Neural cell (in vitro differentiated cells): Measurements from ENCODE around the gene TIAM2.

Experiments
- CTCF ChIP-seq: fragments of 450-650 bp; IDR thresholded peaks from 2 replicates; pipeline ENCODE4 v1.5.1; 2014; ENCODE audit warnings: antibody characterized with exemption, mild to moderate bottlenecking, moderate library complexity; ENCODE audit not compliant: poor library complexity, severe bottlenecking
- EP300 ChIP-seq: fragments of 450-650 bp; conservative IDR thresholded peaks from 2 replicates; pipeline ENCODE4 v1.6.1; 2014; ENCODE audit warnings: antibody characterized with exemption, mild to moderate bottlenecking, moderate library complexity; ENCODE audit not compliant: poor library complexity, severe bottlenecking
- EZH2 ChIP-seq: fragments of 200-600, 300-800 bp; shearing (Covaris generic), sonication (generic); IDR thresholded peaks from 2 replicates; pipeline ENCODE4 v1.6.1; 2014; ENCODE audit warnings: antibody characterized with exemption, low read length, borderline replicate concordance, mild to moderate bottlenecking; ENCODE audit not compliant: insufficient read depth, poor library complexity, severe bottlenecking
- MXI1 ChIP-seq: fragments of 450-650 bp; conservative IDR thresholded peaks from 2 replicates; pipeline ENCODE4 v1.6.1; 2014; ENCODE audit warnings: antibody characterized with exemption, mild to moderate bottlenecking; ENCODE audit not compliant: poor library complexity, severe bottlenecking
- POLR2AphosphoS5 ChIP-seq: IDR thresholded peaks from 2 replicates; pipeline ENCODE4 v1.6.1; 2012
- SMC3 ChIP-seq: fragments of 450-650 bp; conservative IDR thresholded peaks from 2 replicates; pipeline ENCODE4 v1.6.1; 2014; ENCODE audit warnings: antibody characterized with exemption, mild to moderate bottlenecking, moderate library complexity; ENCODE audit not compliant: poor library complexity
- TAF1 ChIP-seq: IDR thresholded peaks from 2 replicates; pipeline ENCODE4 v1.6.1; 2012; ENCODE audit warnings: low read depth

DNA sequence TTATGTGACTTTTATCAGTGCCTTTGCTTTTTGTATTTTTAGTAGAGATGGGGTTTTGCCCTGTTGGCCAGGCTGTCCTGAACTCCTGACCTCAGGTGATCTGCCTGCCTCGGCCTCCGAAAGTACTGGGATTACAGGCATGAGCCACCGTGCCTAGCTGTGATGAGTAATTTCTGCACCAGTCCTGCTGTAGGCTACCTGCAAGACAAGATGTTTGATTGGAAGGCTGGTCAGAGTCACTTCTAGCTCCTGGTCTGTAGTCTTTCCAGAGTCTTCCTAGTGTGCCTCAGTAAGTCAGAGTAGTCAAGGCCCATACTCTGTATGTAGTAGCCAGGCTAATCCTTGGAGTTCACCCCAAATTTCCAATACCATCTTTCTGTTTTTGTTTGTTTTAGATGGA, 8.9 kb downstream of the TIAM2 start:
- TF ChIP-seq EZH2 (no peak), CTCF (no peak), TAF1 (no peak), SMC3 (no peak), EP300 (no peak), POLR2AphosphoS5 (no peak), MXI1 (no peak)
